NCI-H226 (cell line): Measurements from ENCODE around the gene RAB11FIP2.

Source experiments
- DNase-seq: peaks from one replicate; pipeline ENCODE4 v3.0.0-alpha.2; 2015

Gene RAB11FIP2

GRCh38 chr10:117972168-117972837 lies 74.4 kb downstream of the RAB11FIP2 start:
- DNase-seq: no peak

- DNase-seq: no peak
Observed at GRCh38 chr10:117970962-117971361, 75.8 kb downstream of the RAB11FIP2 start.

- DNase-seq: no peak
Observed at GRCh38 chr10:117969592-117969991, 77.1 kb downstream of the RAB11FIP2 start.

- DNase-seq: no peak
Observed at GRCh38 chr10:117968354-117969182, 78.2 kb downstream of the RAB11FIP2 start.

- no peak for DNase-seq
Observed at GRCh38 chr10:117967149-117967650, 79.5 kb downstream of the RAB11FIP2 start.

- no peak for DNase-seq
Observed at GRCh38 chr10:117965984-117966383, 80.8 kb downstream of the RAB11FIP2 start.

- DNase-seq: no peak
Observed at GRCh38 chr10:117964536-117964935, 82.2 kb downstream of the RAB11FIP2 start.

- no peak for DNase-seq
Observed at GRCh38 chr10:117960345-117960935, 86.3 kb downstream of the RAB11FIP2 start.

- DNase-seq: no peak
Observed at GRCh38 chr10:117956972-117957371, 89.8 kb downstream of the RAB11FIP2 start.

GRCh38 chr10:117955176-117955575 lies 91.6 kb downstream of the RAB11FIP2 start:
- DNase-seq: no peak
